Endothelial cell of umbilical vein (primary cell): ENCODE measurements around the gene TBC1D16. TPM values are rescaled to one million over a fixed set of nuclear protein-coding genes. Genes with fewer than 3 reads are reported as not detected.

Experiments used
- BruUV-seq: library from RNA; stranded (reverse); fragments of 400-500 nt; replicated peaks from 2 replicates; lab custom pipeline; 2021; lab: Mats Ljungman, UMichigan
- CTCF ChIA-PET: fragments of 300-600, 350-600 bp; sonication (Branson Sonifier 250); formaldehyde crosslinking; loops from one replicate; lab custom pipeline; 2021; ENCODE audit warnings: antibody characterized with exemption, inconsistent platforms; lab: Charles Lee
- POLR2A ChIA-PET: fragments of 300-600, 350-600 bp; sonication (Branson Sonifier 250); formaldehyde crosslinking; loops from one replicate; lab custom pipeline; 2021; ENCODE audit warnings: antibody characterized with exemption, inconsistent platforms; lab: Charles Lee
- DNase-seq: peaks from one replicate; pipeline ENCODE4 v3.0.0-alpha.2; 2011; ENCODE audit warnings: low read depth, low spot score
- FAIRE-seq: peaks from 2 replicates; lab custom pipeline; 2011; peaks lifted over from hg19 to GRCh38; lab: Jason Lieb, UNC
- H2AFZ ChIP-seq: 2 replicates; pipeline ENCODE4 v1.6.0; 2012; ENCODE audit warnings: low read depth, low read length, control low read depth, inconsistent platforms
- H3K27ac ChIP-seq: 2 replicates; pipeline ENCODE4 v1.5.1; 2011; ENCODE audit warnings: low read depth, mild to moderate bottlenecking, control low read depth, low read length, moderate library complexity; ENCODE audit not compliant: insufficient read depth
- H3K27me3 ChIP-seq, 2 experiments: 2 replicates each; pipeline versions ENCODE4 v1.6.0 to v1.6.1; 2011; ENCODE audit warnings: low read length in 2 of 2, mixed read lengths in 1 of 2; ENCODE audit not compliant: control insufficient read depth in 2 of 2, insufficient read depth in 2 of 2
- H3K36me3 ChIP-seq, 2 experiments: 2 replicates in 1 of 2; 3 replicates in 1 of 2; pipeline ENCODE4 v1.5.1; 2011; ENCODE audit warnings: low read length in 2 of 2, mild to moderate bottlenecking in 1 of 2, moderate library complexity in 1 of 2; ENCODE audit not compliant: control insufficient read depth in 2 of 2, insufficient read depth in 2 of 2; ENCODE audit errors: extremely low read depth in 1 of 2
- H3K4me1 ChIP-seq: 3 replicates; pipeline ENCODE4 v1.5.1; 2011; ENCODE audit warnings: mild to moderate bottlenecking, low read length; ENCODE audit not compliant: control insufficient read depth, insufficient read depth; ENCODE audit errors: extremely low read depth
- H3K4me2 ChIP-seq: 2 replicates; pipeline ENCODE4 v1.6.1; 2011; ENCODE audit warnings: low read length, control low read depth, mixed read lengths; ENCODE audit not compliant: insufficient read depth
- H3K4me3 ChIP-seq, 3 experiments: fragments of 200-600 bp in 1 of 3; sonication (generic), shearing (Covaris generic) in 1 of 3; replicated peaks in 1 of 3; 2 replicates each; pipeline ENCODE4 v1.5.1; 2011 to 2016; ENCODE audit warnings: control low read depth in 3 of 3, low read length in 3 of 3, mild to moderate bottlenecking in 2 of 3, inconsistent platforms in 1 of 3, low read depth in 1 of 3, moderate library complexity in 1 of 3; ENCODE audit not compliant: insufficient read depth in 1 of 3
- H3K79me2 ChIP-seq: 2 replicates; pipeline ENCODE4 v1.6.0; 2012; ENCODE audit warnings: low read length, inconsistent platforms; ENCODE audit not compliant: control insufficient read depth, insufficient read depth
- H3K9ac ChIP-seq: replicated peaks from 2 replicates; pipeline ENCODE3; 2011; ENCODE audit warnings: low read length, control low read depth; ENCODE audit not compliant: insufficient read depth; ENCODE audit errors: extremely low read depth
- H3K9me1 ChIP-seq: replicated peaks from 3 replicates; pipeline ENCODE4 v1.6.0; 2011; ENCODE audit warnings: mild to moderate bottlenecking, low read length; ENCODE audit not compliant: control insufficient read depth, insufficient read depth; ENCODE audit errors: extremely low read depth
- H3K9me3 ChIP-seq: replicated peaks from 2 replicates; pipeline ENCODE4 v1.5.1; 2012; ENCODE audit warnings: low read length, inconsistent platforms; ENCODE audit not compliant: control insufficient read depth, insufficient read depth
- H4K20me1 ChIP-seq: replicated peaks from 2 replicates; pipeline ENCODE3; 2011; ENCODE audit warnings: mild to moderate bottlenecking, low read length; ENCODE audit not compliant: control insufficient read depth, insufficient read depth; ENCODE audit errors: extremely low read depth
- CTCF ChIP-seq, 2 donors: IDR thresholded peaks; 1 replicate in 1 of 2; 2 replicates in 1 of 2; pipeline ENCODE4 v1.5.1; 2011; ENCODE audit warnings: low read length in 2 of 2, mild to moderate bottlenecking in 2 of 2, moderate library complexity in 2 of 2, control low read depth in 1 of 2, inconsistent platforms in 1 of 2, low read depth in 1 of 2; ENCODE audit not compliant: insufficient read depth in 1 of 2; ENCODE audit errors: extremely low read depth in 1 of 2
- EZH2 ChIP-seq: IDR thresholded peaks from 2 replicates; pipeline ENCODE4 v1.6.1; 2012; ENCODE audit warnings: borderline replicate concordance, low read depth, mild to moderate bottlenecking, moderate library complexity, low read length, inconsistent platforms; ENCODE audit not compliant: severe bottlenecking
- FOS ChIP-seq: IDR thresholded peaks from 2 replicates; pipeline ENCODE4 v1.6.1; 2011; ENCODE audit warnings: mild to moderate bottlenecking, low read length, moderate library complexity, borderline replicate concordance; ENCODE audit not compliant: insufficient read depth
- GATA2 ChIP-seq: IDR thresholded peaks from 2 replicates; pipeline ENCODE4 v1.7.0; 2011; ENCODE audit warnings: low read depth, mild to moderate bottlenecking, moderate library complexity, mixed read lengths, low read length; ENCODE audit not compliant: insufficient read length, insufficient read depth
- JUN ChIP-seq: IDR thresholded peaks from 2 replicates; pipeline ENCODE4 v1.6.1; 2011; ENCODE audit warnings: borderline replicate concordance, low read depth; ENCODE audit not compliant: insufficient read length, insufficient read depth
- MAX ChIP-seq: IDR thresholded peaks from 2 replicates; pipeline ENCODE4 v1.6.1; 2011; ENCODE audit not compliant: insufficient read depth, insufficient read length
- MYC ChIP-seq: IDR thresholded peaks from one replicate; pipeline ENCODE4 v1.6.1; 2011; ENCODE audit warnings: mild to moderate bottlenecking, low read depth, low read length
- POLR2A ChIP-seq: IDR thresholded peaks from 2 replicates; pipeline ENCODE4 v1.6.1; 2012; ENCODE audit warnings: low read depth, mild to moderate bottlenecking, control low read depth, low read length
- POLR2AphosphoS5 ChIP-seq: IDR thresholded peaks from 2 replicates; pipeline ENCODE4 v1.6.1; 2012; ENCODE audit warnings: low read depth, mild to moderate bottlenecking, control low read depth, low read length, moderate library complexity; ENCODE audit not compliant: insufficient read depth
- dilution Hi-C: fragments of 300-500 bp; cut with MboI; formaldehyde crosslinking; loops from one replicate; pipeline ENCODE4 v1.15.0; 2019; ENCODE audit warnings: low sequenced_read_pairs; ENCODE audit not compliant: extremely low pct_ligation_motif_present
- intact Hi-C: fragments of 100-400 bp; cut with micrococcal nuclease; formaldehyde crosslinking; loops from one replicate; pipeline ENCODE4 v1.10.0; 2022
- polyA plus RNA-seq, 4 experiments: library from polyadenylated mRNA; depleted of rRNA in 3 of 4; stranded (reverse) in 3 of 4; unstranded in 1 of 4; fragments of >200 nt; gene quantifications; 2 replicates each; pipeline versions ENCODE4 v1.2.1 to v1.2.3, GENCODE V29; 2011 to 2012; ENCODE audit warnings: missing spikeins in 1 of 4
- total RNA-seq: library from RNA; stranded (reverse); gene quantifications from 2 replicates; pipeline ENCODE4 v1.2.3, GENCODE V29; 2021

The TBC1D16 gene
- total and polyA plus RNA-seq, 2 donors (not counting 3 experiments of a cell fraction or from before 2014, with no cell fraction given): 12.9 to 48.6 TPM

GRCh38 chr17:79945591-79946255, 89.9 kb downstream of the TBC1D16 start:
- H3K4me1 ChIP-seq: no peaks in the 10 kb centered on the region
- no peak overlapping the region for H3K27ac ChIP-seq
- POLR2A ChIA-PET: no interaction called here
- H3K79me2 ChIP-seq: no peaks in the 10 kb centered on the region
- dilution Hi-C loops: no loop called here
- no peak for FAIRE-seq
- H3K27me3 ChIP-seq: no peaks in the 10 kb centered on the region
- H2AFZ ChIP-seq: no peak overlapping the region
- no peaks in the 10 kb centered on the region for H3K9me3 ChIP-seq
- H3K4me3 ChIP-seq: no peak overlapping the region
- no peaks in the 10 kb centered on the region for H4K20me1 ChIP-seq
- H3K36me3 ChIP-seq: peaks cover 0 to 30% of the 10 kb centered on the region in 2 experiments
- no peak overlapping the region for H3K4me2 ChIP-seq
- TF ChIP-seq MYC: no peak
- no peak for TF ChIP-seq JUN
- no peak for TF ChIP-seq MAX
- TF ChIP-seq POLR2A: no peak
- no peak for TF ChIP-seq POLR2AphosphoS5
- TF ChIP-seq FOS: no peak
- TF ChIP-seq GATA2: no peak
- TF ChIP-seq CTCF (IDR thresholded peaks at IDR 0.05; ENCODE audit: extremely low read depth in 1 of 2, insufficient read depth in 1 of 2, low read depth in 1 of 2, low read length in 2 of 2): no peak
- TF ChIP-seq EZH2: no peak
- CTCF ChIA-PET: no interaction called here
- H3K9me1 ChIP-seq: no peaks in the 10 kb centered on the region
- BruUV-seq: no TSS peak
- intact Hi-C loops: no loop called here
- no peak overlapping the region for H3K9ac ChIP-seq
- DNase-seq: no peak
